HEK293T (cell line): ENCODE results near the gene APOL3.

Experiments used
- ARNT ChIP-seq: fragments of 450-650 bp; IDR thresholded peaks from 2 replicates; pipeline ENCODE4 v1.6.1; 2017; ENCODE audit warnings: mild to moderate bottlenecking
- BHLHE40 ChIP-seq: fragments of 450-650 bp; IDR thresholded peaks from 2 replicates; pipeline ENCODE4 v1.6.1; 2016; ENCODE audit warnings: mild to moderate bottlenecking, moderate library complexity, borderline replicate concordance
- ELF4 ChIP-seq: fragments of 450-650 bp; IDR thresholded peaks from 2 replicates; pipeline ENCODE4 v1.6.1; 2017; ENCODE audit warnings: antibody characterized with exemption
- FOXK2 ChIP-seq: fragments of 450-650 bp; IDR thresholded peaks from 2 replicates; pipeline ENCODE4 v1.6.1; 2016; ENCODE audit warnings: mild to moderate bottlenecking
- FOXM1 ChIP-seq: fragments of 450-650 bp; IDR thresholded peaks from 2 replicates; pipeline ENCODE4 v1.6.1; 2017; ENCODE audit warnings: mild to moderate bottlenecking, borderline replicate concordance
- HDGF ChIP-seq: fragments of 450-650 bp; IDR thresholded peaks from 2 replicates; pipeline ENCODE4 v1.6.1; 2017; ENCODE audit warnings: antibody characterized with exemption, borderline replicate concordance
- NFRKB ChIP-seq: fragments of 450-650 bp; IDR thresholded peaks from 2 replicates; pipeline ENCODE4 v1.6.1; 2016; ENCODE audit warnings: mild to moderate bottlenecking, moderate library complexity
- SUZ12 ChIP-seq: fragments of 450-650 bp; IDR thresholded peaks from 2 replicates; pipeline ENCODE4 v1.6.1; 2016; ENCODE audit warnings: mild to moderate bottlenecking
- TARDBP ChIP-seq: fragments of 450-650 bp; IDR thresholded peaks from 2 replicates; pipeline ENCODE4 v1.6.1; 2016
- TF ChIP-seq, protein P1 (sequence below): fragments of 450-650 bp; IDR thresholded peaks from 2 replicates; pipeline ENCODE4 v1.6.1; 2016

DNA sequence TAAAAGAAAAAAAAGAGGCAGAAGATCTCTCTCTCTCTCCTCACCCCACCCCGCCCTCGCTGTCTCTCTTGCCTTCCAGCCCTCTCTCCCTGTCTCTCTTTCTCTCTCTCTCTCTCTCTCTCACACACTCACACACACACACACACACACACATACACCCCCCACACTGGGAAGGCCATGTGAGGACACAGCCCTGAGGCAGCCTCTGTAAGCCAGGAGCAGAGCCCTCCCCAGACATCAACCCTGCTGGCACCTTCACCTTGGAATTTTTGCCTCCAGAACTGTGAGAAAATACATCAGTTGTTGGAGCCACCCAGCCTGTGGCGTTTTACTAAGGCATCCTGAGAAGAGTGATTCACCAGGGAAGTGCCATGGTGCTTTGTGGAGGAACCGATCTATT is 14.7 kb downstream of the APOL3 start:
- TF ChIP-seq NFRKB, result no peak
- no peak for TF ChIP-seq TARDBP
- TF ChIP-seq ELF4, result no peak
- TF ChIP-seq, protein P1, sequence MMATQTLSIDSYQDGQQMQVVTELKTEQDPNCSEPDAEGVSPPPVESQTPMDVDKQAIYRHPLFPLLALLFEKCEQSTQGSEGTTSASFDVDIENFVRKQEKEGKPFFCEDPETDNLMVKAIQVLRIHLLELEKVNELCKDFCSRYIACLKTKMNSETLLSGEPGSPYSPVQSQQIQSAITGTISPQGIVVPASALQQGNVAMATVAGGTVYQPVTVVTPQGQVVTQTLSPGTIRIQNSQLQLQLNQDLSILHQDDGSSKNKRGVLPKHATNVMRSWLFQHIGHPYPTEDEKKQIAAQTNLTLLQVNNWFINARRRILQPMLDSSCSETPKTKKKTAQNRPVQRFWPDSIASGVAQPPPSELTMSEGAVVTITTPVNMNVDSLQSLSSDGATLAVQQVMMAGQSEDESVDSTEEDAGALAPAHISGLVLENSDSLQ, result no peak
- TF ChIP-seq HDGF, result no peak
- no peak for TF ChIP-seq FOXM1
- TF ChIP-seq FOXK2, result no peak
- no peak for TF ChIP-seq BHLHE40
- no peak for TF ChIP-seq SUZ12
- no peak for TF ChIP-seq ARNT
